Measurements from ENCODE around the gene PTPRJ. TPM values are rescaled to one million over a fixed set of nuclear protein-coding genes. Genes with fewer than 3 reads are reported as not detected.

PTPRJ gene
- total RNA-seq, 1 experiment from 2014 or later = 59.4 TPM

GRCh38 chr11:47976931-47977330 lies 3.4 kb upstream of the PTPRJ start:
- intact Hi-C loops (cut with micrococcal nuclease; ENCODE audit: unreplicated experiment) = no loop called here
- Mint-ChIP-seq H3K9me3 (ENCODE audit: low read depth, unreplicated experiment) (no peaks in the 10 kb centered on the region), H3K27me3 (ENCODE audit: unreplicated experiment) (no peaks in the 10 kb centered on the region), H3K36me3 (ENCODE audit: insufficient read depth, unreplicated experiment) (peaks cover 16% of the 10 kb centered on the region), H3K4me1 (ENCODE audit: low read depth, unreplicated experiment) (peaks cover 22% of the 10 kb centered on the region), H3K4me3 (ENCODE audit: low read depth, unreplicated experiment) (no peak overlapping the region), H3K27ac (ENCODE audit: unreplicated experiment) (no peak overlapping the region)
- no peak for DNase-seq
- no TSS peak for BruUV-seq (replicated peaks)
- CTCF ChIA-PET = no interaction called here
- TF ChIP-seq CTCF (IDR thresholded peaks at IDR 0.05; ENCODE audit: unreplicated experiment) = no peak

- BruUV-seq (replicated peaks) = no TSS peak
- Mint-ChIP-seq H3K4me3 (ENCODE audit: low read depth, unreplicated experiment) (no peak overlapping the region), H3K27me3 (ENCODE audit: unreplicated experiment) (no peaks in the 10 kb centered on the region), H3K9me3 (ENCODE audit: low read depth, unreplicated experiment) (no peaks in the 10 kb centered on the region), H3K36me3 (ENCODE audit: insufficient read depth, unreplicated experiment) (peaks cover 19% of the 10 kb centered on the region), H3K27ac (ENCODE audit: unreplicated experiment) (no peak overlapping the region), H3K4me1 (ENCODE audit: low read depth, unreplicated experiment) (peaks cover 29% of the 10 kb centered on the region)
- intact Hi-C loops (cut with micrococcal nuclease; ENCODE audit: unreplicated experiment) = no loop called here
- CTCF ChIA-PET = no interaction called here
- DNase-seq = no peak
- no peak for TF ChIP-seq CTCF (IDR thresholded peaks at IDR 0.05; ENCODE audit: unreplicated experiment)
These were observed 2.7 kb upstream of the PTPRJ start for GRCh38 chr11:47977623-47978022.

GRCh38 chr11:47979378-47980087 lies 826 bp upstream of the PTPRJ start:
- TF ChIP-seq CTCF (IDR thresholded peaks at IDR 0.05; ENCODE audit: unreplicated experiment) = no peak
- intact Hi-C loops (cut with micrococcal nuclease; ENCODE audit: unreplicated experiment) = no loop called here
- Mint-ChIP-seq H3K4me3 (ENCODE audit: low read depth, unreplicated experiment) (peak overlapping the region; percentile 77), H3K36me3 (ENCODE audit: insufficient read depth, unreplicated experiment) (peaks cover 24% of the 10 kb centered on the region), H3K4me1 (ENCODE audit: low read depth, unreplicated experiment) (peaks cover 37% of the 10 kb centered on the region), H3K27ac (ENCODE audit: unreplicated experiment) (no peak overlapping the region), H3K9me3 (ENCODE audit: low read depth, unreplicated experiment) (no peaks in the 10 kb centered on the region), H3K27me3 (ENCODE audit: unreplicated experiment) (no peaks in the 10 kb centered on the region)
- CTCF ChIA-PET = interaction anchor here (0.6 to 0.9 kb wide), 3 partner anchors 14 to 349 kb away, joined by 3 to 8 read pairs (median 4); no protein-coding TSS in a partner anchor
- DNase-seq = no peak
- BruUV-seq (replicated peaks) = no TSS peak

GRCh38 chr11:47980907-47981621 lies 705 bp downstream of the PTPRJ start:
- H3K36me3 Mint-ChIP-seq (ENCODE audit: insufficient read depth, unreplicated experiment) = peaks cover 24% of the 10 kb centered on the region
- TF ChIP-seq CTCF (IDR thresholded peaks at IDR 0.05; ENCODE audit: unreplicated experiment) = no peak
- no peaks in the 10 kb centered on the region for H3K27me3 Mint-ChIP-seq (ENCODE audit: unreplicated experiment)
- BruUV-seq (replicated peaks) = no TSS peak
- H3K4me3 Mint-ChIP-seq (ENCODE audit: low read depth, unreplicated experiment) = peak overlapping the region; percentile 77
- peak; percentile 62 for DNase-seq
- intact Hi-C loops (cut with micrococcal nuclease; ENCODE audit: unreplicated experiment) = no loop called here
- H3K9me3 Mint-ChIP-seq (ENCODE audit: low read depth, unreplicated experiment) = no peaks in the 10 kb centered on the region
- CTCF ChIA-PET = no interaction called here
- H3K27ac Mint-ChIP-seq (ENCODE audit: unreplicated experiment) = peak overlapping the region; percentile 60
- H3K4me1 Mint-ChIP-seq (ENCODE audit: low read depth, unreplicated experiment) = peaks cover 38% of the 10 kb centered on the region
